Measurements from ENCODE around the gene SLCO1C1. TPM values are rescaled to one million over a fixed set of nuclear protein-coding genes. Genes with fewer than 3 reads are reported as not detected.
"Not testable (repeated sequence)": the region's sequence is repeated elsewhere in the genome, so short reads cannot be mapped to it uniquely, and the experiment has no call there.

Gene SLCO1C1
- total RNA-seq, 2 experiments from 2014 or later, result not detected

DNA sequence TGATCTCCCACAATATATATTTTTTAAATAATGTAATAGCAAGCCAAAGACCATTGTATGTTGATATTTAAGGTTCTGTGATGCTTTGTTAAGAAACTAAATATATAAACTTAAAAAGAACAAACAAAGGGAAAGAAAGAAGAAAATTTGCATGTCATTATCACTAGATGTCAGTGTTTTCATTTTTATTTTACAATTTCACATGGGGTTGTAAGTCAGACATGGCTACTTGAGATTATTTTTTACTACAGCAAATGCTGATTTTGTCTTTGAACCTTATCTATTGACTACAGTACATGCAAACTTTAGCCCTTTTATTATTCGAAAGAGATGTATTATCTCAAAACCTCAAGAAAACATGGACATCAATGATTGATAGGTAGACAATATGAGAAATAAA lies 36.1 kb downstream of the SLCO1C1 start:
- CTCF ChIA-PET, result no interaction called here
- Mint-ChIP-seq H3K27ac (no peak overlapping the region), H3K9me3 (ENCODE audit: low read depth) (no peaks in the 10 kb centered on the region), H3K4me1 (no peaks in the 10 kb centered on the region), H3K27me3 (no peaks in the 10 kb centered on the region), H3K36me3 (no peaks in the 10 kb centered on the region), H3K4me3 (no peak overlapping the region)
- ATAC-seq, result no peak
- no peak for DNase-seq

DNA sequence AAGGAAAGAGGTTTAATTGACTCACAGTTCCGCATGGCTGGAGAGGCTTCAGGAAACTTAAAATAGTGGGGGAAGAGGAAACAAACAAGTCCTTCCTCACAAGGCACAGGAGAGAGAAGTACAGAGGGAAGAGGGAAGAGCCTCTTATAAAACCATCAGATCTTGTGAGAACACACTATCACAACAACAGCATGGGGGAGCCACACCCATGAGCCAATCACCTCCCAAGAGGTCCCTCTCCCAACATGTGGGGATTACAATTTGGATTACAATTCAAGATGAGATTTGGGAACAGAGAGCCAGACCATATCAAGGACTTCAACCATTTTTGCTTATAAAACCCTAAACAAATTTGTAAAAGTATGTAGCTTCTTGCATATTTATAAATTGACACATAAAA lies 45.8 kb downstream of the SLCO1C1 start:
- ATAC-seq (no peak), DNase-seq (no peak)
- no peak overlapping the region for H3K27ac Mint-ChIP-seq
- CTCF ChIA-PET, result no interaction called here
- no peaks in the 10 kb centered on the region for H3K27me3 Mint-ChIP-seq
- no peaks in the 10 kb centered on the region for H3K4me1 Mint-ChIP-seq
- H3K36me3 Mint-ChIP-seq, result no peaks in the 10 kb centered on the region
- H3K9me3 Mint-ChIP-seq (ENCODE audit: low read depth), result no peaks in the 10 kb centered on the region
- H3K4me3 Mint-ChIP-seq, result no peak overlapping the region

DNA sequence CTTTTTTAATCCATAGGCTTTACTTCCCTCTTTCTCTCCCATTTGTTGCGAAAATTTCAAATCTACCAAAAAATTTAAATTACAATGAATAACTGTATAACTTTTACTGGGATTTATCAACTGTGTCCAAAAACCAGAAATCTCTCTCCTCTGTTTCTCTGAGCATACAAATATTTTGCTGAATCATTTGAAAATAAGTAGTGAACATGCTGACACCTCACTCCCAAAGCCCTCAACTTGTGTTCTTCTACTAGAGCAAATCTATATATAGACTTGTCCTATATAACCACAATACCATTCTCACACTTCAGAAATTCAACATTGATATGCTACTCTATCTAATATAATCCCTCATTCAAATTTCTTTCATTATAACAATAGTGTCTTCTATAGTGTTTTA lies 53.1 kb downstream of the SLCO1C1 start:
- no peak overlapping the region for H3K4me3 Mint-ChIP-seq
- H3K27ac Mint-ChIP-seq, result no peak overlapping the region

DNA sequence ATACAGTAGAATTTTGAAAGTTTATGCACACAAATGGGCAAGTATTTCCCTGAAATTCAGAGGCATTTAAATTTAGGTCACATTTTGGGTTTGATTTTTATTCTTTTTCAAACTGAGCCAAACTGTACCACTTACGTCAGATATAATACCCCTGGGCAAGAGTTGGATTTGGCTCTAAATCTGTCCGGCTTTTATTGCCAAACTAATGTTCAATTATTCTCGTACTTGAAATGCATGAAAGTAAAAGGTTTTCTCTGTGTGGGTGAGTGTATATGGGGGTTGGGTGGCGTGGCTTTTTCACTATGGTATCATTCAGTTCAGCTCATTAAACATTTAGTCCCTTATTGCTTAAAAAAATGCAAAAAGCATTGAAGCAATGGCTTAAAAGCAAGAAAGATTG lies 55.9 kb downstream of the SLCO1C1 start:
- Mint-ChIP-seq H3K4me3 (no peak overlapping the region), H3K36me3 (no peaks in the 10 kb centered on the region), H3K27ac (no peak overlapping the region), H3K27me3 (no peaks in the 10 kb centered on the region), H3K9me3 (ENCODE audit: low read depth) (no peaks in the 10 kb centered on the region), H3K4me1 (no peaks in the 10 kb centered on the region)
- ATAC-seq (no peak), DNase-seq (no peak)
- CTCF ChIA-PET, result no interaction called here

More for the DNA sequence above, 53.1 kb downstream of the SLCO1C1 start:
- no peak for DNase-seq
- no peak for ATAC-seq
- H3K36me3 Mint-ChIP-seq, result no peaks in the 10 kb centered on the region
- no peaks in the 10 kb centered on the region for H3K4me1 Mint-ChIP-seq
- no peaks in the 10 kb centered on the region for H3K9me3 Mint-ChIP-seq (ENCODE audit: low read depth)
- CTCF ChIA-PET, result no interaction called here
- H3K27me3 Mint-ChIP-seq, result no peaks in the 10 kb centered on the region

DNA sequence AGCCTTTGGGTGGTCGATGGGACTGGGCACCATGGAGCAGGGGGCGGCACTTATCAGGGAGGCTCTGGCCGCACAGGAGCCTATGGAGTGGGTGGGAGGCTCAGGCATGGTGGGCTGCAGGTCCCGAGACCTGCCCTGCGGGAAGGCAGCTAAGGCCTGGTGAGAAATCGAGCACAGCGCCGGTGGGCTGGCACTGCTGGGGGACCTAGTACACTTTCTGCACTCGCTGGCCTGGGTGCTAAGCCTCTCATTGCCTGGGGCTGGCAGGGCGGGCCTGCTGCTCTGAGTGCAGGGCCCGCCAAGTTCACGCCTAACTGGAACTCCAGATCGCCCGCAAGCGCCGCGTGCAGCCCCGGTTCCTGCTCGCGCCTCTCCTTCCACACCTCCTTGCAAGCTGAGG lies 82.3 kb downstream of the SLCO1C1 start:
- no peak overlapping the region for H3K4me3 Mint-ChIP-seq
- no peaks in the 10 kb centered on the region for H3K27me3 Mint-ChIP-seq
- CTCF ChIA-PET, result no interaction called here
- no peak overlapping the region for H3K27ac Mint-ChIP-seq
- no peaks in the 10 kb centered on the region for H3K4me1 Mint-ChIP-seq
- ATAC-seq, result no peak
- H3K36me3 Mint-ChIP-seq, result no peaks in the 10 kb centered on the region
- DNase-seq, result no peak
- H3K9me3 Mint-ChIP-seq (ENCODE audit: low read depth), result peaks cover 3% of the 10 kb centered on the region

DNA sequence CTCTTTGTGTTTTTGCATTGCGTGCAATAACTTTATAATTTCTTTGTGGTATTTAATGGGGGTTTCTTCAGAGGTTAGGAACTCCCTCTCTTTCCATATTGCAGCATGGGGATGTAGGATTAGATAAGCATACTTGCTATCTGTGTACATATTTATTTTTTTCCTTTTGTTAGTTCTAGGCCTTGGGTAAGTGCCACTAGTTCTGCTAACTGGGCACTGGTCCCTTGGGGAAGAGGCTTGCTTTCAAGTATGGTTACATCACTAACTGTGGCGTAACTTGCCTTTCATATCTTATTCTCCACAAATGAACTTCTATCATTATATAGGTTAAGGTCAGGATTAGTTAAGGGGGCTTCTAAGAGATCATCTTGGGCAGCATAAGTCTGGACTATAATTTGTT lies 83.8 kb downstream of the SLCO1C1 start:
- Mint-ChIP-seq H3K27ac (no peak overlapping the region), H3K4me3 (no peak overlapping the region)

DNA sequence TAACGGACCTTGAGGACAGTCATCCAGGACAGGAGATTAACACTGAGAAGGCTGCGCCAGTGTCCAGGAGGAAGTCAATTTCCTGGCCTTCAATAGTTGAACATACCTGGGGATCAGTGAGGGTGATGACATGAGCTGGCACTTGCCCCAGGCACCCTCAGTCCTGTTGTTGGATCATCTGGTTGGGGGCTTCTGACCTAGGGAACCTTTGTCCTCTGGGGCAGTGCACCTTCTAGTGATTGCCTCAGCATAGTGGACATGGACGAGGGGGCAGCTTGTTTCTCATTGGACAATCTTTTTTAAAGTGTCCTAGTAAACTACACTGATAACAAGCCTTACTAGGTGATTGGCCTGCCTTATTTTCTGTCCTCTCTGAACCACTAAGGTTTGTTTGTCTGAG lies 84.8 kb downstream of the SLCO1C1 start:
- DNase-seq; H3K27ac Mint-ChIP-seq; H3K4me1 Mint-ChIP-seq; H3K36me3 Mint-ChIP-seq; H3K4me3 Mint-ChIP-seq; ATAC-seq; H3K9me3 Mint-ChIP-seq (ENCODE audit: low read depth); CTCF ChIA-PET; H3K27me3 Mint-ChIP-seq: not testable (repeated sequence)

More for the DNA sequence above, 83.8 kb downstream of the SLCO1C1 start:
- Mint-ChIP-seq H3K9me3 (ENCODE audit: low read depth) (peaks cover 3% of the 10 kb centered on the region), H3K36me3 (no peaks in the 10 kb centered on the region), H3K27me3 (no peaks in the 10 kb centered on the region), H3K4me1 (no peaks in the 10 kb centered on the region)
- ATAC-seq, result no peak
- no peak for DNase-seq
- CTCF ChIA-PET, result no interaction called here

DNA sequence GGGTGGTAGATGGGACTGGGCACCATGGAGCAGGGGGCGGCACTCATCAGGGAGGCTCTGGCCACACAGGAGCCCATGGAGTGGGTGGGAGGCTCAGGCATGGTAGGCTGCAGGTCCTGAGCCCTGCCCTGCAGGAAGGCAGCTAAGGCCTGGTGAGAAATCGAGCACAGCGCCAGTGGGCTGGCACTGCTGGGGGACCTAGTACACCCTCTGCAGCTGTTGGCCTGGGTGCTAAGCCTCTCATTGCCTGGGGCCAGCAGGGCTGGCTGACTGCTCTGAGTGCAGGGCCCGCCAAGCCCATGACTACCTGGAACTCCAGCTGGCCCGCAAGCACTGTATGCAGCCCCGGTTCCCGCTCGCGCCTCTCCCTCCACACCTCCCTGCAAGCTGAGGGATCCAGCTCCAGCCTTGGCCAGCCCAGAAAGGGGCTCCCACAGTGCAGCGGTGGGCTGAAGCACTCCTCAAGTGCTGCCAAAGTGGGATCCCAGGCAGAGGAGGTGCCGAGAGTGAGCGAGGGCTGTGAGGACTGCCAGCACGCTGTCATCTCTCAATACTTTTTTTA lies 88.7 kb downstream of the SLCO1C1 start:
- H3K27ac Mint-ChIP-seq; H3K9me3 Mint-ChIP-seq (ENCODE audit: low read depth); H3K4me3 Mint-ChIP-seq; ATAC-seq; H3K4me1 Mint-ChIP-seq; H3K36me3 Mint-ChIP-seq; DNase-seq; CTCF ChIA-PET; H3K27me3 Mint-ChIP-seq: not testable (repeated sequence)

DNA sequence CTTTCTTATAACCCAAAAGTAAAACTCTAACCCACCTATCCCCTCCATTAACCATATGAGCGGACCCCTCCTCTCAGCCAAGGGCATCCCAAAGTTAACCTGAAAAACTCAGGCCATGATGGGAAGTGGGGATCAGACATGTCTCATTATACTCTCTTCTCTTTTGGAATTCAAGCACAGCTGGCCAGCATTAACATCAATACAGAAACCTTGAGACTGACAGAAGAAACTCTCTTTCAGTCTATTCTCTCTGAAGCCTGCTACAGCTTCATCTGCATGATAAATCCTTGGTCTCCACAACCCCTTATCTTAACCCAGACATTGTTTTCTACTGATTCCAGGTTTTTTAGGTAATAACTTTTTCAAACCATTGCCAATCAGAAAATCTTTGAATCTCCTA lies 97.8 kb downstream of the SLCO1C1 start:
- Mint-ChIP-seq H3K27me3 (no peaks in the 10 kb centered on the region), H3K9me3 (ENCODE audit: low read depth) (peaks cover 2% of the 10 kb centered on the region), H3K27ac (no peak overlapping the region), H3K4me3 (no peak overlapping the region), H3K36me3 (no peaks in the 10 kb centered on the region), H3K4me1 (no peaks in the 10 kb centered on the region)
- CTCF ChIA-PET, result no interaction called here
- ATAC-seq, result no peak
- no peak for DNase-seq

DNA sequence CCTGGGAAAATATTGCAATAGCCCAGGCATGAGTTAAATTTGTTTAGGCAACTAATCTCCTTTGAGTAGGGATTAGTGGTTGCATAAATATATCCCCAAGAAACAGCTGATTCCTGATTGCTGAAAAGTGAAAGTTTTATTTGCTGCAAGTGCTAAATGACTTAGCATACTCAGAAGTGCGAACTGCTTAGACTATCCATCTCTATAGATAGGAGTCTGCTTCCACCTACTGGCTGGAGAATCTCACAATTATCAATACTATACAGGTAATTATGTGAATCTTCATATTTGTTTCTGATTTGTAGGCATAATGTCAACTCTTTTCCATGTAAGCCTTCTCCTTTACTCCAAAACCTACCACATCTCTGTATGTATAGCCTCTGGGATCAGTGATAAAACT lies 103.4 kb downstream of the SLCO1C1 start:
- ATAC-seq (no peak), DNase-seq (no peak)
- Mint-ChIP-seq H3K4me1 (no peaks in the 10 kb centered on the region), H3K9me3 (ENCODE audit: low read depth) (no peaks in the 10 kb centered on the region), H3K27ac (no peak overlapping the region), H3K4me3 (no peak overlapping the region), H3K27me3 (no peaks in the 10 kb centered on the region), H3K36me3 (no peaks in the 10 kb centered on the region)
- CTCF ChIA-PET, result no interaction called here

DNA sequence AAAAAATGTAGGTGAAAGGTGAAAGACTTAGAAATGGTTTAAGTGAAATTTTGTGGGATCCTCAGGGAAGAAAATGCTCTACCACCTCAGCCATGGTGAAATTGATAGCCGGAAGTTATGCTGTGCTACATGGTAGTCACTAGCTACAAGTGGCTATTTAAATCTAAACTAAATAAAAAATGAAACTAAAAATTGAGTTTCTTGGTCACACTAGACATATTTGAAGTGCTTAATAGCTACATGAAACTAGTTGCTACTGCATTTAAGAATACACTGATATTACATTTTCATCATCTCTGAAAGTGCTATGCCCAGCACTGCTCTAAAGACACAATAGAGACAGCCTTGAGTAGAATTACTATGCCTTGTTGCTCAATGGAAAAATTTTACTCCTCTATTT lies 105.0 kb downstream of the SLCO1C1 start:
- no peaks in the 10 kb centered on the region for H3K27me3 Mint-ChIP-seq
- H3K4me3 Mint-ChIP-seq, result no peak overlapping the region
- no peaks in the 10 kb centered on the region for H3K9me3 Mint-ChIP-seq (ENCODE audit: low read depth)
- no peak for ATAC-seq
- CTCF ChIA-PET, result no interaction called here
- DNase-seq, result no peak
- H3K36me3 Mint-ChIP-seq, result no peaks in the 10 kb centered on the region
- no peaks in the 10 kb centered on the region for H3K4me1 Mint-ChIP-seq
- no peak overlapping the region for H3K27ac Mint-ChIP-seq

DNA sequence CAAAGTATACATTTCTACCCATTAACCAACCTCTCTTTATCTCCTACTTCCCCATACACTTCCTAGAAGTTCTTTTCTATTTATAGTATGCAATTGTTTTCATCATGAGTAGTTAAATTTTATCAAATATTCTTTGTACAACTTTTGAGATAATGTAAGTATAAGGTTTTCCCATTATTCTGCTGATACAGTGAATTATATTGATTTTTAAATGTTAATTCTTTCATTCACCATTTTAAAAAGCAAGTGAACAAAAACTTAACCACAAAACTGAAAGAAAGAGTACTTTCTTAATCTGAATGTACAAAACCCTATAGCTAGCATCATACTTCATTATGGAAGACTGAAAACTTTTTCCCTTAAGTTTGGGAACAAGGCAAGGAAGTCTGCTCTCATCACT lies 105.9 kb downstream of the SLCO1C1 start:
- CTCF ChIA-PET, result no interaction called here
- H3K36me3 Mint-ChIP-seq, result no peaks in the 10 kb centered on the region
- no peak overlapping the region for H3K4me3 Mint-ChIP-seq
- H3K27me3 Mint-ChIP-seq, result no peaks in the 10 kb centered on the region
- no peaks in the 10 kb centered on the region for H3K9me3 Mint-ChIP-seq (ENCODE audit: low read depth)
- ATAC-seq (no peak), DNase-seq (no peak)
- no peak overlapping the region for H3K27ac Mint-ChIP-seq
- no peaks in the 10 kb centered on the region for H3K4me1 Mint-ChIP-seq

Other genes with a start within 250 kb of the SLCO1C1 start
- not detected for gene SLCO1B3, start 115.4 kb downstream of the SLCO1C1 start, total RNA-seq